SK-N-SH (cell line): Measurements from ENCODE around the gene TTC16.

Source experiments
- CTCF ChIP-seq: fragments of 200-600 bp; sonication (generic); IDR thresholded peaks from 2 replicates; pipeline ENCODE4 v1.6.1; 2017; ENCODE audit warnings: antibody characterized with exemption, mild to moderate bottlenecking, moderate library complexity
- EP300 ChIP-seq, 2 experiments: IDR thresholded peaks; 2 replicates each; pipeline versions ENCODE4 v1.4.0 to v1.6.1; 2012; ENCODE audit warnings: borderline replicate concordance in 1 of 2, low read depth in 1 of 2, low read length in 1 of 2
- JUND ChIP-seq: IDR thresholded peaks from 2 replicates; pipeline ENCODE4 v1.4.0; 2012
- MAX ChIP-seq: IDR thresholded peaks from 2 replicates; pipeline ENCODE4 v1.4.0; 2012; ENCODE audit warnings: low read depth
- MXI1 ChIP-seq: IDR thresholded peaks from 2 replicates; pipeline ENCODE4 v1.6.1; 2012; ENCODE audit warnings: mild to moderate bottlenecking, low read depth, low read length, improper control_type of control experiment
- PBX3 ChIP-seq: IDR thresholded peaks from 2 replicates; pipeline ENCODE4; 2012
- POLR2AphosphoS5 ChIP-seq: IDR thresholded peaks from 2 replicates; pipeline ENCODE4 v1.6.1; 2012; ENCODE audit warnings: low read depth, low read length
- REST ChIP-seq: IDR thresholded peaks from 2 replicates; pipeline ENCODE4 v1.6.1; 2012; ENCODE audit warnings: mild to moderate bottlenecking, low read depth, low read length, moderate library complexity
- RFX5 ChIP-seq: IDR thresholded peaks from 2 replicates; pipeline ENCODE4 v1.6.1; 2012; ENCODE audit warnings: mild to moderate bottlenecking, improper control_type of control experiment, low read length
- TCF12 ChIP-seq: IDR thresholded peaks from 2 replicates; pipeline ENCODE4 v1.4.0; 2012

GRCh38 chr9:127756233-127756632 is 40.4 kb downstream of the TTC16 start:
- no peak for TF ChIP-seq RFX5
- TF ChIP-seq EP300 (IDR thresholded peaks at IDR 0.05; ENCODE audit: borderline replicate concordance in 1 of 2, low read depth in 1 of 2, low read length in 1 of 2) = no peak
- TF ChIP-seq MXI1 = no peak
- TF ChIP-seq CTCF = no peak
- no peak for TF ChIP-seq JUND
- TF ChIP-seq REST = no peak
- TF ChIP-seq TCF12 = no peak
- TF ChIP-seq PBX3 = no peak
- TF ChIP-seq MAX = no peak
- TF ChIP-seq POLR2AphosphoS5 = no peak
